ENCODE results near the gene ZNF280C. TPM values are rescaled to one million over a fixed set of nuclear protein-coding genes. Genes with fewer than 3 reads are reported as not detected.
"Not testable (repeated sequence)": the region's sequence is repeated elsewhere in the genome, so short reads cannot be mapped to it uniquely, and the experiment has no call there.

The ZNF280C gene
- total and polyA plus RNA-seq, 2 of the 13 experiments (the other 11 are each of a cell fraction or from before 2014, with no cell fraction given): 3.0 to 3.3 TPM

GRCh38 chrX:130269391-130269790 lies 692 bp upstream of the ZNF280C start:
- H3K4me2 ChIP-seq (ENCODE audit: low read depth, low read length); H3K9me3 ChIP-seq (ENCODE audit: low read length); H3K9ac ChIP-seq (ENCODE audit: insufficient read depth, low read depth, low read length); POLR2A ChIA-PET; H3K36me3 ChIP-seq (replicated peaks in 1 of 2; ENCODE audit: control insufficient read depth in 1 of 2, insufficient read depth in 2 of 2, low read length in 2 of 2); H3K4me3 ChIP-seq (replicated peaks in 1 of 3; ENCODE audit: insufficient read depth in 1 of 3, low read depth in 2 of 3, low read length in 3 of 3); ATAC-seq; DNase-seq (ENCODE audit: low spot score); H3K27me3 ChIP-seq (ENCODE audit: control insufficient read depth in 1 of 2, insufficient read depth in 2 of 2, low read length in 2 of 2); BruUV-seq (replicated peaks); H2AFZ ChIP-seq (ENCODE audit: low read length); CTCF ChIA-PET (ENCODE audit: low intra/inter-chr PET ratio, low total read pairs); in situ Hi-C loops (cut with HindIII; ENCODE audit: extremely low pct_ligation_motif_present, low pct_unique_long_range_greater_than_20kb); H3K27ac ChIP-seq (ENCODE audit: extremely low read length, insufficient read depth, low read length); H4K20me1 ChIP-seq (ENCODE audit: insufficient read depth, low read length); H3K79me2 ChIP-seq (ENCODE audit: insufficient read depth, low read length); intact Hi-C loops (cut with micrococcal nuclease; ENCODE audit: unreplicated experiment): not testable (repeated sequence)
- FAIRE-seq: peak; percentile 28
- 95% methylated on average over 10 of the region's 12 CpGs for WGBS (ENCODE audit: low lambda C conversion rate)
- 0 out of 2 replicates have a peak, but pooled peaks cover 11% of the 10 kb centered on the region for H3K4me1 ChIP-seq (ENCODE audit: insufficient read depth, low read length)

- peaks cover 3% of the 10 kb centered on the region for H3K79me2 ChIP-seq (ENCODE audit: insufficient read depth, low read length)
- no peak overlapping the region for H2AFZ ChIP-seq (ENCODE audit: low read length)
- H3K4me2 ChIP-seq (ENCODE audit: low read depth, low read length): peak overlapping the region; percentile 75
- TSS peak; percentile 67 for BruUV-seq (replicated peaks)
- H3K9me3 ChIP-seq (ENCODE audit: low read length): no peaks in the 10 kb centered on the region
- 1% methylated on average over 13 of the region's 13 CpGs for WGBS (ENCODE audit: low lambda C conversion rate)
- H3K4me1 ChIP-seq (ENCODE audit: insufficient read depth, low read length): 0 out of 2 replicates have a peak, but pooled peaks cover 11% of the 10 kb centered on the region
- H3K27me3 ChIP-seq (ENCODE audit: control insufficient read depth in 1 of 2, insufficient read depth in 2 of 2, low read length in 2 of 2): no peaks in the 10 kb centered on the region; a peak in 1 of 5 replicates
- POLR2A ChIA-PET: no interaction called here
- in situ Hi-C loops (cut with HindIII; ENCODE audit: extremely low pct_ligation_motif_present, low pct_unique_long_range_greater_than_20kb) (no loop called here), intact Hi-C loops (cut with micrococcal nuclease; ENCODE audit: unreplicated experiment) (no loop called here)
- DNase-seq (ENCODE audit: low spot score) (no peak), FAIRE-seq (no peak), ATAC-seq (peak; percentile 41)
- peak overlapping the region; percentile 69 for H3K27ac ChIP-seq (ENCODE audit: extremely low read length, insufficient read depth, low read length)
- H3K9ac ChIP-seq (ENCODE audit: insufficient read depth, low read depth, low read length): peak overlapping the region; percentile 77
- peak overlapping the region; percentile 71 to 75 (median 71) for H3K4me3 ChIP-seq (replicated peaks in 1 of 3; ENCODE audit: insufficient read depth in 1 of 3, low read depth in 2 of 3, low read length in 3 of 3)
- TF ChIP-seq ZNF790 (CRISPR knock-in tag; IDR thresholded peaks at IDR 0.05; ENCODE audit: borderline replicate concordance) (0 out of 2 replicates have a peak, but pooled peaks have one; percentile 5), ZNF776 (CRISPR knock-in tag; IDR thresholded peaks at IDR 0.05) (no peak)
- no peaks in the 10 kb centered on the region for H4K20me1 ChIP-seq (ENCODE audit: insufficient read depth, low read length)
- H3K36me3 ChIP-seq (replicated peaks in 1 of 2; ENCODE audit: control insufficient read depth in 1 of 2, insufficient read depth in 2 of 2, low read length in 2 of 2): no peaks in the 10 kb centered on the region
- CTCF ChIA-PET (ENCODE audit: low intra/inter-chr PET ratio, low total read pairs): no interaction called here
Measured at GRCh38 chrX:130267956-130268448, 697 bp downstream of the ZNF280C start.
